ENCODE data around the gene HES4.

DNA sequence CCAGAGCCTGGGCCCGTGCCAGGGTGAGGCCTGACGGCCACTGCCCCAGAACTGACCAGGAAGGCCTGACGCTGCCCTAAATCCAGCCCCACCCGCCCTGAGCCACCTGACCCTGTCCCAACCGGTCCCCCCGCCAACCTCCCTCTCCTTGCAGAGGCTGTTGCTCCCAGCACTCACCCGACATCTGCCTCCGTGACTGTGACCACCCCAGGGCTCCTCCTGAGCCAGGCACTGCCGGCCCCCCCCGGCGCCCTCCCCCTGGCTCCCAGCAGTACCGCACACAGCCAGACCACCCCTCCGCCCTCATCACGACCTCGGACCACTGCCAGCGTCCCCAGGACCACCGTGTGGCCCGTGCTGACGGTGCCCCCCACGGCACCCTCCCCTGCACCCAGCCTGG is 46.3 kb upstream of the HES4 start:
- TF ChIP-seq POLR2A (IDR thresholded peaks at IDR 0.05) (no peak), EP300 (IDR thresholded peaks at IDR 0.05) (no peak)
- TF ChIP-seq, protein P1, sequence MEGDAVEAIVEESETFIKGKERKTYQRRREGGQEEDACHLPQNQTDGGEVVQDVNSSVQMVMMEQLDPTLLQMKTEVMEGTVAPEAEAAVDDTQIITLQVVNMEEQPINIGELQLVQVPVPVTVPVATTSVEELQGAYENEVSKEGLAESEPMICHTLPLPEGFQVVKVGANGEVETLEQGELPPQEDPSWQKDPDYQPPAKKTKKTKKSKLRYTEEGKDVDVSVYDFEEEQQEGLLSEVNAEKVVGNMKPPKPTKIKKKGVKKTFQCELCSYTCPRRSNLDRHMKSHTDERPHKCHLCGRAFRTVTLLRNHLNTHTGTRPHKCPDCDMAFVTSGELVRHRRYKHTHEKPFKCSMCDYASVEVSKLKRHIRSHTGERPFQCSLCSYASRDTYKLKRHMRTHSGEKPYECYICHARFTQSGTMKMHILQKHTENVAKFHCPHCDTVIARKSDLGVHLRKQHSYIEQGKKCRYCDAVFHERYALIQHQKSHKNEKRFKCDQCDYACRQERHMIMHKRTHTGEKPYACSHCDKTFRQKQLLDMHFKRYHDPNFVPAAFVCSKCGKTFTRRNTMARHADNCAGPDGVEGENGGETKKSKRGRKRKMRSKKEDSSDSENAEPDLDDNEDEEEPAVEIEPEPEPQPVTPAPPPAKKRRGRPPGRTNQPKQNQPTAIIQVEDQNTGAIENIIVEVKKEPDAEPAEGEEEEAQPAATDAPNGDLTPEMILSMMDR (IDR thresholded peaks at IDR 0.05): no peak

Data from stomach (tissue), 4 donors.